ENCODE measurements around the gene PPP6R3.

DNA sequence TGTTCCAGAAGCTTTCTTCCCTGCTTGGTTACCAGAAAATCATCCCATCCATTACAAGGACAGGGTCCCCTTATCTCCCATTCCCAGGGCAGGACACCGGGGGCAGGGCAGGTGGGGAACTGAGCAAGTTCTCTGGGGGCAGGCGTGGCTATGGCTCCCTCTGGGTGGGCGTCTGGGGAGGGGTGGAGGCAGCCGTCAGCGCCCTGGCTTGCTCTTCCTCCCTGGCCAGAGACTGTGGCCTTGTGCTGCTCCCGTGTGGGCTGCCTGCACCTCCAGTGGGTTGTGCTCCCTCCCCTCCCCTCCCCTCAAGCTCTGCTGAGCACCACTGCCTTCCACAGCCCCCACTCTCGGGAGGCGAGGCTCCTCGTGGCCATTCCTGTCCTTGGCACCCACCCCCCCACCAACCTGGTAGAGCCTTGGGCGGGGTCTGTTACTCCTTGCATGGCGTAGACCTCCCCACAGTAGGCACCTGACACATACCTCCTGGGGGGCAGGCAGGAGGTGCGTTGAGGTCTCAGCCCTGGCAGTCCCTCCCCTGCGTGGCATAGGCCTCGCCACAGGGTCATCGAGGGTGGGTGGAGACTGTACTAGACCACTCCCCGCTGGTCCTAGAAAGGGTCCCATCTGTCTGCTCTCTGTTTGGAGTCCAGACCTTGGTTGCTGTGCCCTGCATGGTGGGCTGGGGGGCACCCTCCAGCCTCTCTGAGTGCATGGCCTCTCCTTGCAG is 24.2 kb upstream of the PPP6R3 start:
- TF ChIP-seq, protein P1, sequence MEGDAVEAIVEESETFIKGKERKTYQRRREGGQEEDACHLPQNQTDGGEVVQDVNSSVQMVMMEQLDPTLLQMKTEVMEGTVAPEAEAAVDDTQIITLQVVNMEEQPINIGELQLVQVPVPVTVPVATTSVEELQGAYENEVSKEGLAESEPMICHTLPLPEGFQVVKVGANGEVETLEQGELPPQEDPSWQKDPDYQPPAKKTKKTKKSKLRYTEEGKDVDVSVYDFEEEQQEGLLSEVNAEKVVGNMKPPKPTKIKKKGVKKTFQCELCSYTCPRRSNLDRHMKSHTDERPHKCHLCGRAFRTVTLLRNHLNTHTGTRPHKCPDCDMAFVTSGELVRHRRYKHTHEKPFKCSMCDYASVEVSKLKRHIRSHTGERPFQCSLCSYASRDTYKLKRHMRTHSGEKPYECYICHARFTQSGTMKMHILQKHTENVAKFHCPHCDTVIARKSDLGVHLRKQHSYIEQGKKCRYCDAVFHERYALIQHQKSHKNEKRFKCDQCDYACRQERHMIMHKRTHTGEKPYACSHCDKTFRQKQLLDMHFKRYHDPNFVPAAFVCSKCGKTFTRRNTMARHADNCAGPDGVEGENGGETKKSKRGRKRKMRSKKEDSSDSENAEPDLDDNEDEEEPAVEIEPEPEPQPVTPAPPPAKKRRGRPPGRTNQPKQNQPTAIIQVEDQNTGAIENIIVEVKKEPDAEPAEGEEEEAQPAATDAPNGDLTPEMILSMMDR (conservative IDR thresholded peaks at IDR 0.05; ENCODE audit: low read depth, low read length): no peak
- no peak for TF ChIP-seq EZH2 (IDR thresholded peaks at IDR 0.05; ENCODE audit: low read length, unreplicated experiment)
- TF ChIP-seq EZH2phosphoT487 (IDR thresholded peaks at IDR 0.05; ENCODE audit: borderline replicate concordance, low read length): no peak

Data from PC-3 (cell line).